Kidney (tissue), 14 donors: ENCODE data around the gene GPR17. TPM values are rescaled to one million over a fixed set of nuclear protein-coding genes. Genes with fewer than 3 reads are reported as not detected.
A peak's percentile ranks its signal among the peaks of the same experiment; 100 is the strongest.

Experiments used
- DNase-seq, 5 donors: peaks; one replicate each; pipeline ENCODE4 v3.0.0-alpha.2; 2013 to 2020
- FAIRE-seq: peaks from 2 replicates; lab custom pipeline; 2012; peaks lifted over from hg19 to GRCh38; lab: Jason Lieb, UNC
- H3K27ac ChIP-seq, 2 donors: one replicate each; pipeline ENCODE4 v1.7.0; 2013; ENCODE audit warnings: low read depth in 2 of 2, low read length in 2 of 2, inconsistent platforms in 1 of 2
- H3K27me3 ChIP-seq: one replicate; pipeline ENCODE4 v1.7.1; 2013; ENCODE audit warnings: low read length, inconsistent platforms; ENCODE audit not compliant: control insufficient read depth, insufficient read depth
- H3K36me3 ChIP-seq, 3 donors: one replicate each; pipeline versions ENCODE4 v1.7.0 to v1.7.1; 2013; ENCODE audit warnings: low read length in 3 of 3, control low read depth in 1 of 3, inconsistent platforms in 1 of 3; ENCODE audit not compliant: insufficient read depth in 3 of 3, control insufficient read depth in 2 of 3
- H3K4me1 ChIP-seq, 3 donors: one replicate each; pipeline versions ENCODE4 v1.7.0 to v1.7.1; 2013; ENCODE audit warnings: low read length in 3 of 3, inconsistent platforms in 1 of 3, low read depth in 1 of 3; ENCODE audit not compliant: control insufficient read depth in 2 of 3, insufficient read depth in 2 of 3
- H3K4me3 ChIP-seq, 3 donors: one replicate each; pipeline versions ENCODE4 v1.7.0 to v1.8.1; 2013; ENCODE audit warnings: low read length in 3 of 3, control low read depth in 1 of 3, inconsistent platforms in 1 of 3
- H3K9ac ChIP-seq, 3 donors: one replicate each; pipeline versions ENCODE4 v1.7.0 to v1.7.1; 2013; ENCODE audit warnings: low read length in 3 of 3, control low read depth in 1 of 3, inconsistent platforms in 1 of 3
- H3K9me3 ChIP-seq, 3 donors: one replicate each; pipeline versions ENCODE4 v1.7.0 to v1.7.1; 2013; ENCODE audit warnings: low read length in 3 of 3, control low read depth in 1 of 3, inconsistent platforms in 1 of 3; ENCODE audit not compliant: control insufficient read depth in 2 of 3, insufficient read depth in 1 of 3
- CTCF ChIP-seq: IDR thresholded peaks from 3 replicates; pipeline ENCODE4 v1.5.1; 2012; ENCODE audit warnings: mild to moderate bottlenecking, moderate library complexity, borderline replicate concordance; ENCODE audit not compliant: insufficient read depth; ENCODE audit errors: extremely low read depth
- intact Hi-C: fragments of 100-400 bp; cut with DNase I; formaldehyde crosslinking; loops from one replicate; pipeline ENCODE4 v1.11.1; 2022
- polyA plus RNA-seq: library from polyadenylated mRNA; stranded (reverse); fragments of 350-450 nt; fragmentation: Illumina TruSeq; extraction: RNeasy Lipid Tissue Mini Kit (QIAGEN cat#74804); gene quantifications from one replicate; pipeline ENCODE4 v1.2.3, GENCODE V29; 2014; ENCODE audit warnings: low read depth, low replicate concordance; ENCODE audit not compliant: insufficient read depth
- total RNA-seq: library from RNA; stranded (reverse); fragmentation: NEBNext Ultra II Directional; extraction: Animal tissue kit (Norgen Biotek cat#: 25700); gene quantifications from one replicate; pipeline ENCODE4 v1.2.1, GENCODE V29; 2021
- donor health status: control.
- donor health status: control.
- donor health status: control.
- donor health status: control.
- donor health status: control.
- donor health status: DM: yes; HTN: yes; CAD: no.
- donor health status: Normal renal cell carcinoma (clear cell type).

The GPR17 gene
- total and polyA plus RNA-seq, 2 donors from 2014 or later = 0.39 to 0.50 TPM

DNA sequence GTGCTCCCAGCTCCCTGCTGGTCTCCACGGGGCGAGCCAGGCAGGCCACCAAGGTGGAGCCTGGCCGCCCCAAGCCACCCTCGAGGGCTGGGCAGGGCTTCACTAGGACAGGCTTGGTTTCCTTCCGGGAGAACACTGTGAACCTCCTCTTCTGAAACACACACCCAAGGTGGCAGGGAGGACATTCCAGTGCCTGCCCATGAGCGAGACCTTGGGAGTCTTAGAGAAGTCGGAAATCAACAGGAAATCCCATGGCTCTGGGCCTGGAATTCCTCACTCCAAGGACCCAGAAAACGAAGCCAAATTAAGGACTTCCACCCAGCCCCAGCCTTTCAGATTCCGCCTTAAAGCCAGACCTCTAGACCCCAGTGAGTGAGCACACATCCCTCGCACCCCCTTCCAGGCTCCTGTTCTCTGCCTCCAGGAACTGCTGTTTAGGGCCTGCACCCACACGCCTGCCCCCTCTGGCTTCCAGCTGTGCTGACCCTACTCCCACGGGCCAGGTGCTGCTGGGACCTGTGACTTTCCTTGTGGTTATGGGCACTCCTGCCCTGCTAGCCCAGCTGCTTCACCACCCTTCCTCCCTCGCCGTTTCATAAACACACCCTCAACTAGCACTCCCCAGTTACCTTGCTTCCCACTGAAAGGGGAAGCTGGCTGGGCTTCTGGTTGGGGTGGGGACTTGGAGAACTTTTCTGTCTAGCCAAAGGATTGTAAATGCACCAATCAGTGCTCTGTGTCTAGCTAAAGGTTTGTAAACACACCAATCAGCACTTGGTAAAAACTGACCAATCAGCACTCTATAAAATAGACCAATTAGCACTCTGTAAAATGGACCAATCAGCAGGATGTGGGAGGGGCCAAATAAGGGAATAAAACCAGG is 13.7 kb downstream of the GPR17 start:
- Histone ChIP-seq H3K4me1 (peaks cover 0 to 28% (median 0%) of the 10 kb centered on the region in 3 donors), H3K4me3 (no peak overlapping the region), H3K9me3 (no peaks in the 10 kb centered on the region), H3K9ac (no peak overlapping the region), H3K27me3 (peaks cover 2% of the 10 kb centered on the region), H3K36me3 (no peaks in the 10 kb centered on the region), H3K27ac (peak overlapping the region; percentile 55 to 63)
- DNase-seq (peak in 2 of 5 donors; percentile 35 to 84), FAIRE-seq (no peak)
- intact Hi-C loops = no loop called here
- no peak for TF ChIP-seq CTCF

DNA sequence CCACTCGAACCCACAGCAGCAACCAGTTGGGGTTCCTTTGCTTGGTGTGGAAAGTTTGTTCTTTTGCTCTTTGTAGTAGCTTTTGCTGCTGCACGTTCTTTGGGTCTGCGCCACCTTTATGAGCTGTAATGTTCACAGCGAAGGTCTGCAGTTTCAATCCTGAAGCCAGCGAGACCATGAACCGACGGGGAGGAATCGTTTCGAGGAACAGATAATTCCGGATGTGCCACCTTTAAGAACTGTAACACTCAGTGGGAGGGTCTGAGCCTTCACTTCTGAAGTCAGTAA is 14.3 kb downstream of the GPR17 start:
- TF ChIP-seq CTCF = no peak
- Histone ChIP-seq H3K9ac (no peak overlapping the region), H3K27ac (peak overlapping the region; percentile 44 to 63), H3K36me3 (no peaks in the 10 kb centered on the region), H3K9me3 (no peaks in the 10 kb centered on the region), H3K4me1 (peaks cover 0 to 28% (median 0%) of the 10 kb centered on the region in 3 donors), H3K4me3 (no peak overlapping the region), H3K27me3 (peaks cover 2% of the 10 kb centered on the region)
- FAIRE-seq (no peak), DNase-seq (no peak)
- intact Hi-C loops = no loop called here

GRCh38 chr2:127661072-127661649 is 15.2 kb downstream of the GPR17 start:
- TF ChIP-seq CTCF = no peak
- Histone ChIP-seq H3K27me3 (peaks cover 2% of the 10 kb centered on the region), H3K4me3 (no peak overlapping the region), H3K9me3 (no peaks in the 10 kb centered on the region), H3K4me1 (peaks cover 0 to 24% (median 0%) of the 10 kb centered on the region in 3 donors), H3K36me3 (no peaks in the 10 kb centered on the region), H3K9ac (no peak overlapping the region), H3K27ac (peak overlapping the region; percentile 22 to 44)
- intact Hi-C loops = no loop called here
- DNase-seq = peak in 1 of 5 donors; percentile 35
- no peak for FAIRE-seq
